ENCODE results near the gene NPIPA7. TPM values are rescaled to one million over a fixed set of nuclear protein-coding genes. Genes with fewer than 3 reads are reported as not detected.
"Not testable (repeated sequence)": the region's sequence is repeated elsewhere in the genome, so short reads cannot be mapped to it uniquely, and the experiment has no call there.

The NPIPA7 gene
- total RNA-seq, 1 experiment from 2014 or later: 3.8 TPM

- not testable (repeated sequence) for H3K27ac Mint-ChIP-seq; H2BK5ac ChIP-seq (ENCODE audit: insufficient read length, low read length); H3K4me1 Mint-ChIP-seq; H4K8ac ChIP-seq (replicated peaks; ENCODE audit: insufficient read length, low read depth, low read length); H2BK20ac ChIP-seq (ENCODE audit: low read depth, low read length, poor library complexity, severe bottlenecking); H3T11ph ChIP-seq (ENCODE audit: low read length); H2BK12ac ChIP-seq (ENCODE audit: insufficient read length, low read depth, low read length); H3K4ac ChIP-seq (ENCODE audit: low read depth, low read length); H3K9me3 ChIP-seq (ENCODE audit: control insufficient read depth, low read depth, low read length); H2BK15ac ChIP-seq (ENCODE audit: low read depth, low read length); H3K36me3 Mint-ChIP-seq (ENCODE audit: insufficient read depth in 1 of 3, low read depth in 3 of 3); H3K23ac ChIP-seq (ENCODE audit: insufficient read length, low read depth, low read length); H4K91ac ChIP-seq (ENCODE audit: insufficient read length, low read depth, low read length); H3K14ac ChIP-seq (ENCODE audit: insufficient read depth, low read length); H2AFZ ChIP-seq (ENCODE audit: low read length); H3K18ac ChIP-seq (ENCODE audit: insufficient read length, low read depth, low read length); H3K4me2 ChIP-seq (ENCODE audit: insufficient read depth, insufficient read length, low read length); H3K9me3 Mint-ChIP-seq; H3K27ac ChIP-seq (ENCODE audit: insufficient read length, low read depth, low read length); H4K5ac ChIP-seq (ENCODE audit: insufficient read length, low read depth, low read length); H4K20me1 ChIP-seq (ENCODE audit: control insufficient read depth, insufficient read depth, insufficient read length); H3K4me3 Mint-ChIP-seq; H2AK5ac ChIP-seq (ENCODE audit: insufficient read length, low read length); H3K9ac ChIP-seq (ENCODE audit: extremely low read depth, insufficient read length, low read length); H2BK120ac ChIP-seq (ENCODE audit: low read depth, low read length, poor library complexity, severe bottlenecking); DNase-seq; H3K4me1 ChIP-seq (ENCODE audit: insufficient read depth, low read length); H3K23me2 ChIP-seq (ENCODE audit: insufficient read length, low read depth, low read length, poor library complexity, severe bottlenecking); H3K79me2 ChIP-seq (ENCODE audit: insufficient read depth, low read length); H3K79me1 ChIP-seq (ENCODE audit: insufficient read depth, low read depth, low read length, poor library complexity, severe bottlenecking); H3K27me3 Mint-ChIP-seq (ENCODE audit: low read depth); H3K27me3 ChIP-seq (ENCODE audit: insufficient read depth, low read length); H3K56ac ChIP-seq (ENCODE audit: insufficient read length, low read depth, low read length)
- no CpG with 5 or more reads among the region's 23 CpGs for WGBS (ENCODE audit: extremely low coverage, insufficient read length, low lambda C conversion rate)
These were observed 11.7 kb upstream of the NPIPA7 start for GRCh38 chr16:16367285-16367628.

GRCh38 chr16:16369081-16369856 is 9.7 kb upstream of the NPIPA7 start:
- H3K36me3 Mint-ChIP-seq (ENCODE audit: insufficient read depth in 1 of 3, low read depth in 3 of 3); H2BK5ac ChIP-seq (ENCODE audit: insufficient read length, low read length); H4K20me1 ChIP-seq (ENCODE audit: control insufficient read depth, insufficient read depth, insufficient read length); H4K8ac ChIP-seq (replicated peaks; ENCODE audit: insufficient read length, low read depth, low read length); H3K18ac ChIP-seq (ENCODE audit: insufficient read length, low read depth, low read length); H3K23ac ChIP-seq (ENCODE audit: insufficient read length, low read depth, low read length); H3T11ph ChIP-seq (ENCODE audit: low read length); H3K9ac ChIP-seq (ENCODE audit: extremely low read depth, insufficient read length, low read length); H3K27me3 ChIP-seq (ENCODE audit: insufficient read depth, low read length); H3K9me3 ChIP-seq (ENCODE audit: control insufficient read depth, low read depth, low read length); H2BK12ac ChIP-seq (ENCODE audit: insufficient read length, low read depth, low read length); DNase-seq; H4K91ac ChIP-seq (ENCODE audit: insufficient read length, low read depth, low read length); H3K9me3 Mint-ChIP-seq; H3K4me2 ChIP-seq (ENCODE audit: insufficient read depth, insufficient read length, low read length); H3K23me2 ChIP-seq (ENCODE audit: insufficient read length, low read depth, low read length, poor library complexity, severe bottlenecking); H2BK15ac ChIP-seq (ENCODE audit: low read depth, low read length); H2AK5ac ChIP-seq (ENCODE audit: insufficient read length, low read length); H3K79me2 ChIP-seq (ENCODE audit: insufficient read depth, low read length); H3K27ac ChIP-seq (ENCODE audit: insufficient read length, low read depth, low read length); H2AFZ ChIP-seq (ENCODE audit: low read length); H3K4me1 ChIP-seq (ENCODE audit: insufficient read depth, low read length); H3K4ac ChIP-seq (ENCODE audit: low read depth, low read length); H3K14ac ChIP-seq (ENCODE audit: insufficient read depth, low read length); H3K79me1 ChIP-seq (ENCODE audit: insufficient read depth, low read depth, low read length, poor library complexity, severe bottlenecking); H2BK20ac ChIP-seq (ENCODE audit: low read depth, low read length, poor library complexity, severe bottlenecking); H3K4me3 Mint-ChIP-seq; H3K56ac ChIP-seq (ENCODE audit: insufficient read length, low read depth, low read length); H3K4me1 Mint-ChIP-seq; H3K27ac Mint-ChIP-seq; H3K27me3 Mint-ChIP-seq (ENCODE audit: low read depth); H2BK120ac ChIP-seq (ENCODE audit: low read depth, low read length, poor library complexity, severe bottlenecking); H4K5ac ChIP-seq (ENCODE audit: insufficient read length, low read depth, low read length): not testable (repeated sequence)
- WGBS (ENCODE audit: extremely low coverage, insufficient read length, low lambda C conversion rate): no CpG with 5 or more reads among the region's 45 CpGs

All from H9 (cell line).